SHP77 (cell line): ENCODE data around the gene CACFD1.

Source experiments
- DNase-seq, 2 experiments: peaks; one replicate each; lab custom pipeline; 2025; lab: John Stamatoyannopoulos, UW

The CACFD1 gene

DNA sequence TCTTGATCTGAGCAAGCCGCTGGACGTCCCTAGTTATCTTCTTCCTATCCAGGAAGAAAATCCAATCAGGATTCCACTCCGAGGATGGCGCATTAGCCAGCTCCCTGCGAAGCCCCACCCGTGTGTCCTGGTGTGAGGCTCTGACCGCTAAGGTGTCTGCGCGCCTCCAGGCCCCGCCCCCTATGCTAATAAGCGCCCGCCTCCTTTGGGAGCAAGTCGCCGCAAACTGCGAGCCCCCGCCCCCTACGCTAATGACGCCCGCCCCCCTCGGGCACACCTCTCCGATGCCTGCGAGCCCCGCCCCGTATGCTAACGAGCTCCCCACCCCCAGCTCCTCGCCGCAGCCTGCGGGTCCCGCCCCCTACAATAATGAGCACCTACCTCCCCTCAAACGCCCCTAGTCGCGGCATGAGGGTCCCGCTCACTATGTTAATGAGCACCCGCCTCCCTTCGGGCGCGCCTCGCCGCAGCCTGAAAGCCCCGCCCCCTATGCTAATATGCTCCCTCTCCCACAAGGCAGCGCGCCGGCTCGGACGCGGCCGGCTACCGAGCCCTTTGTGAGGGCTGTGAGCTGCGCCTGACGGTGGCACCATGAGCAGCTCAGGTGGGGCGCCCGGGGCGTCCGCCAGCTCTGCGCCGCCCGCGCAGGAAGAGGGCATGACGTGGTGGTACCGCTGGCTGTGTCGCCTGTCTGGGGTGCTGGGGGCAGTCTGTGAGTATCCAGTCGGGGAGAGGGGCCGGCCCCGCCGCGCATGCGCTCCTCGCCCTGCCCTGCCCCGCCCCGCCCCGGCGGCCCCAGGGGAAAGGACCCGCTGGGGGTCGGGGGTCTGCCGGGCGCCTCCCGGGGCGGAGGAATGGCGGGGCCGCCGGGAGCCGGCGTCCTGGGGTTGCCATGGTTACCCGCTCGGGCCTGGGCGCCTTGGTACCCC lies at the start of gene CACFD1:
TSS of gene CACFD1 (plus strand) at position 503 of the 929 bp plus-strand sequence. CDS start at position 592, 89 bp downstream.
- peak; percentile 94 to 99 for DNase-seq

DNA sequence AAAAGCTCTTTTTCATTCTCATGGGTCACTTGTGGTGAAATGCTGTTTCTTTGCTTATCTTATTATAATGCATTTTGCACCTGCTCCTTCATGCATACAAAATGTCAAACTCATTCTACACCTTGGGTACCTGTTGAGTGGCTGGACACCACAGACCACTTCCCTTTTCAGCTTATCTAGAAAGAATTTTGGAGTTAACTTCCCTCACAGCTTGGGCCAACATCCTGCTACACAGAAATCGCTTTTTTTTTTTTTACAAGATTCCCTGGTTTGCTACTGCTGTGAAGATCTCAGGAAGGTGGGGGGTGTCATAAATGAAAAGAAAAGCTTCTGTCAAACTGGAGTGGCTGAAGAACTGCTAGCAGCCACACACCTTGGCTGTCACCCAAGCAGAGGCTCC lies 44.6 kb upstream of the CACFD1 start:
- no peak for DNase-seq

DNA sequence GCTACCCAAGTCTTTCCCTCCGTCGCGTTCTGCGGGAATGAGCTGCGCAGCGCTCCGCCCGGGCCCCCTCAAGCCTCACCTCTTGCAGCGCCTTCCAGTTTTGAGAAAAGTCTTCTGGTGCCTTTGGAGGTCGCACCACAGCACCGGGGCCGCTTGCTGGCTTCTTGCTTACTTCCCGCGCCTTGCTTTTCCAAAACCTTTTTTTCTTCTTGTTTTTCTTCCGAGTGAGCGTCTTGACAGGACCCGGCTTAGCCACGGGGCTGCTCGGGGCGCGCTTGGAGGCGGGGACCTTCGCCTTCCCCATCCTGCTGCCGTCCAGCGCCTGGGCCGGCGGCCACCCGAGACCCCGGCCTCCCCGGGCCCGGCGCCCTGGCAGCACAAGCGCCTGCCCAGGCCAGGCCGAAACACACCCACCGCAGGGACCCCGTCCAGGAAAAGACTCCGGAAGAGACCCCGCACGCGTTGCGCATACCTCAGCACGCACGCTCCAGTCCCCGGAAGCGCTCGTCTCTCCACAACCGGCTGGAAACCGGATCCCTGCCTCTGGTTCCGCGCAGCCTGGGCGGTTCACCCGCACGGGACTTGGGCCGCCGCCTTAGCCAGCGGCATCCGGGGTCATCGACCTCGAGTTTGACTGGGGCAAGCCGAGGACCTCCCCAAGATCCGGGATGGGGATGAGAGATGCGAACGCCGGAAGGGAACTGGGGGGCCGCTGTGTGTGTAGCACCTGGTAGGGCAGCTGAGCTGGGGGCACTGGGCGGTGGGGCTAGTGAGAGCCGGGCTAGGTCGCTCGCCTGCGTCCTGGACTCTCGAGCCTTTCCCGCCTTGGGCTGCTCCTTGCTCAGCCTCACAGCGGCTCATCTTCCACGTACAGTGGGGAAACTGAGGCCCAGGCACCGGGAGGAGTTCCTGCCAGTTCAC lies 42.0 kb upstream of the CACFD1 start, which contains the start of gene REXO4:
TSS of gene REXO4 (minus strand) at position 470 of the 921 bp plus-strand sequence. CDS start at position 304, 166 bp downstream.
- DNase-seq: peak; percentile 86 to 89

- no peak for DNase-seq
Observed at GRCh38 chr9:133419005-133419404, 40.8 kb upstream of the CACFD1 start.

DNA sequence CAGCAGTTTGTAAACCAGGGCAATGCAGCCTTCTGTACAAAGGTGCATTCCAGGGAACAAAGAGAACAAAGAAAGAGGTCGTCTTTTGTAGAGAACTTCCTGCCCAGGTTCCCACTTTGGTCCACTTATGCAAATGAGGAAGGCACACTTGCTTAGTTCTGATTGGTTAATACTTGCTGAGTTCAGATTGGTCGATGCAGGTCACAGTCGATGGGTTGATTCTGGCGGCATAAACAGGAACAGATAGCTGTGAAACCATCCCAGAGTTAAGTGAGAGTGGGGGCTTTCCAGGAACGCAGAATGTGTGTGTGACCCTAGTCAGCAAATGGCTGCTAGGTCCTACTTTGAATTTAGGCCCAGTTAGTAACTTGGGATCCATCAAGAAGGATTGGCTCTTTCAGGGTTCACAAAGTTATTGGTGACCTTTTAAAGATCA lies 39.4 kb upstream of the CACFD1 start:
- no peak for DNase-seq

GRCh38 chr9:133421615-133422542 lies 37.9 kb upstream of the CACFD1 start, which contains the start of gene ADAMTS13:
ADAMTS13 (plus strand) TSS chr9:133422367; CDS start chr9:133422444, 77 bp downstream.
- peak; percentile 19 to 47 for DNase-seq

DNA sequence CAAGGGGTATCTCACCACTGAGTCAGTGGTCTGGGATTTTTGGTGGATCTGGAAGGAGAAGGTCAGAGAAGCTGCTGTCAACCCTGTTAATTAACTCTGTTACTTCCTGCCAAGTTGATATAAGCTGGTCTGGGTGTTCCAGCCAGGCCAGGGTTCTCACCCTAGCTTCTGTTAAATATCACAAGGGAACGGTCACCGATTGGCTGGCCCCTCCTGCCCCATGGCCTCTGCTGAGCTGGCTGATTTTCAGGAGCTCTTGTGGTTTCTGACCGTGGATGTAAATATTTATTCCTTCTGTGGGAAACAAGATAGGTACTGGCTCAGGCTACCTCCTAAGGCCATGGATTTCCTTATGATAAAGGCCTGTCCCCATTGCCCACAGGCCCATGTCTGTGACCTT lies 36.6 kb upstream of the CACFD1 start:
- no peak for DNase-seq

- no peak for DNase-seq
Observed at GRCh38 chr9:133424187-133424586, 35.6 kb upstream of the CACFD1 start.

DNA sequence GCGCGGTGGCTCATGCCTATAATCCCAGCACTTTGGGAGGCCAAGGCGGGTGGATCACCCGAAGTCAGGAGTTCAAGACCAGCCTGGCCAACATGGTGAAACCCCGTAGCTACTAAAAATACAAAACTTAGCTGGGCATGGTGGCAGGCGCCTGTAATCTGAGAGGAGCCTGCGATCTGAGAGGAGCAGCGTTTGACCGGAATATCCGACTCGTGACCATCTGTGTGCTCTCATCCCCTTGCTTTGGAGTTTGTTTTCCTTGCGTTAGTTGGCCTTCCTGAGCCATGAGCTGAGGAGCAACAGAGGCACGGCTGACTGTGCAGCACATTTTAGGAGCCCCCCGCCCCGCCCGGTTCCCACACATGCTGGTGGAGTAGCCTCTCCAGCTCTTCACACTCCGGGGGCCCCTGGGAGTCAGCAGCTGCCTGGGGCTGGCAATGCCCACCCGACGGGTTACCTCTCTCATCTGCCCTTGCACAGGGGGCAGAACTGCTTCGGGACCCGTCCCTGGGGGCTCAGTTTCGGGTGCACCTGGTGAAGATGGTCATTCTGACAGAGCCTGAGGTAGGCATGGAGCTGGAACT lies 34.6 kb upstream of the CACFD1 start:
- no peak for DNase-seq

DNA sequence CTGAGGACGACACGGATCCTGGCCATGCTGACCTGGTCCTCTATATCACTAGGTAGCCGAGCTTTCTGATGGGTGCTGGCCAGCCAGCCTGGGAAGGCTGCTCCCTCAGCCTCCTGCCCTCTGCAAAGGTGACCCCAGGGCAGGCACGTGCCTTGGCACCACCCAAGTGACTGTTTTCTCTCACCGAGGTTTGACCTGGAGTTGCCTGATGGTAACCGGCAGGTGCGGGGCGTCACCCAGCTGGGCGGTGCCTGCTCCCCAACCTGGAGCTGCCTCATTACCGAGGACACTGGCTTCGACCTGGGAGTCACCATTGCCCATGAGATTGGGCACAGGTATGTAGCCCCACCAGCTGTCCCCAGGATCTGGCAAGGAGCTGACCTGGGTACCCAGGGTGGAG lies 33.8 kb upstream of the CACFD1 start:
- DNase-seq: no peak

- no peak for DNase-seq
Observed at GRCh38 chr9:133427658-133428348, 32.0 kb upstream of the CACFD1 start.

- no peak for DNase-seq
Observed at GRCh38 chr9:133428617-133429101, 31.1 kb upstream of the CACFD1 start.

- no peak for DNase-seq
Observed at GRCh38 chr9:133429214-133429613, 30.6 kb upstream of the CACFD1 start.

DNA sequence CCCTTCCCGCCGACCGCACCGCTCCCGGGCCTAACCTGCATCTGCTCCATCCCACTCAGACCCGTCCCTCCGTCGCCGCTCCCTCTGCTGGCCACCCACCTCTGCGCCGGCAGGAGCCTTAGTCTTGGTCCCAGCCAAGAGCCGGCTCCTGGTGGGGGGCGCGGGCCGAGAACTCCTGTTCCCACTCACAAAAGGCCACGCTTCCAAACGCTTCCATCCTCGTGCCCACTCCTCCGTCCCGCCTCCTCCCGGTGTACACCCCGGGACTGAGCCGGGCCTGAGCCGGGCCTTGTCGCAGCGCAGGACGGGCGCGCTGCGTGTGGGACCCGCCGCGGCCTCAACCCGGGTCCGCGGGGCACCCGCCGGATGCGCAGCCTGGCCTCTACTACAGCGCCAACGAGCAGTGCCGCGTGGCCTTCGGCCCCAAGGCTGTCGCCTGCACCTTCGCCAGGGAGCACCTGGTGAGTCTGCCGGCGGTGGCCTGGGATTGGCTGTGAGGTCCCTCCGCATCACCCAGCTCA lies 30.1 kb upstream of the CACFD1 start:
- no peak for DNase-seq

GRCh38 chr9:133430244-133430643 lies 29.5 kb upstream of the CACFD1 start:
- DNase-seq: no peak

- no peak for DNase-seq
Observed at GRCh38 chr9:133433351-133433843, 26.4 kb upstream of the CACFD1 start.

- DNase-seq: no peak
Observed at GRCh38 chr9:133436681-133437080, 23.1 kb upstream of the CACFD1 start.

DNA sequence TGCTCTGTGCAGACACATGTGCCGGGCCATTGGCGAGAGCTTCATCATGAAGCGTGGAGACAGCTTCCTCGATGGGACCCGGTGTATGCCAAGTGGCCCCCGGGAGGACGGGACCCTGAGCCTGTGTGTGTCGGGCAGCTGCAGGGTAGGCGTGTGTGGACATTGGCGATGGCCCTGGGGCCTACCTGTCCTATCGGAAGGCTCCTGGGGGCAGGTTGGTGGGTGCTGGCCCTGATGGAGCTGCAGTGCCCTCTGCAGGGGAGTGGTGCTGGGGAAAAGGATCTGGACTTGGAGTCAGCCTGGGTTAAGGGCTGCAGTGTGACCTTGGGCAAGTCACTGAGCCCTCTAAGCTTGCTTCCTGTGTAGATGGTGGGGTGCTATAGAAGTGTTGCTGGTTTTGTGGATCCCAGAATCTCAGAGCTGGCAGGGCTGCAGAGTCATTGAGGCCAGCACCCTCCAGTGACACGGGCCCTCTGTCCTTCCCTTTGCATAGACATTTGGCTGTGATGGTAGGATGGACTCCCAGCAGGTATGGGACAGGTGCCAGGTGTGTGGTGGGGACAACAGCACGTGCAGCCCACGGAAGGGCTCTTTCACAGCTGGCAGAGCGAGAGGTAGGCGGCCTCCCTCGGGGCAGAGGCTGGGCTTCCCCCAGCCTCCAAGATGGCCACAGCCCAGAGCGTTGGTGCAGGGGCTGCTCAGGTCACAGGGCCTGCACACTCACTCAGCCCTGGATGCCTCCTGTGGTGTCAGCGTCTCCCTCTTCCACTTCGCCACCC lies 21.8 kb upstream of the CACFD1 start:
- DNase-seq: no peak

- no peak for DNase-seq
Observed at GRCh38 chr9:133439337-133439736, 20.4 kb upstream of the CACFD1 start.
